GM19455 (cell line): ENCODE measurements around the gene TRAF7.
A peak's percentile ranks its signal among the peaks of the same experiment; 100 is the strongest.
"Not testable (repeated sequence)": the region's sequence is repeated elsewhere in the genome, so short reads cannot be mapped to it uniquely, and the experiment has no call there.

Source experiments
- ATAC-seq: cut with Tn5 transposase; IDR thresholded peaks from one replicate; pipeline ENCODE4 v1.9.1; 2021; ENCODE audit not compliant: unreplicated experiment

TRAF7 gene

GRCh38 chr16:2155091-2155950, at the start of gene TRAF7:
Gene TRAF7 (plus strand): TSS chr16:2155782. CDS start chr16:2163921, 8,139 bp downstream.
- ATAC-seq = peak; percentile 78

DNA sequence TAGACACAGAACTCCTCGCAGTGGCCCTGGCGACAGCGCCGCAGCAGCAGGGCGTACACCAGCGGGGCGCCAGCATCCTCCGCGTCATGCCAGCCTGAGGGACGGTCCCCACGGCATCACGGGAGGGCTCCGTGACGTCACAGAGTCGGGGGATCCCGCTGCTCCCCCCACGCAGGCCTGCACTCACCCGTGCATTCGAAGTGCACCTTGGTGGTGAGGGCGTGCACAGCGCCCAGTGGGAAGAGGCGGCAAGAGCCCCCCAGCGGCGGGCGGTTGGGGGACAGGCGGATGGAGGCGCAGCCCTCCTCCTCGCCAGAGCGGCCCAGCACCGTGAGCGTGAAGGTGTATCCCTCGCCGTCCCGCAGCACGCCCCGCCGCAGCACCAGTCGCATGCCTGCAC, 49.4 kb upstream of the TRAF7 start:
- not testable (repeated sequence) for ATAC-seq

DNA sequence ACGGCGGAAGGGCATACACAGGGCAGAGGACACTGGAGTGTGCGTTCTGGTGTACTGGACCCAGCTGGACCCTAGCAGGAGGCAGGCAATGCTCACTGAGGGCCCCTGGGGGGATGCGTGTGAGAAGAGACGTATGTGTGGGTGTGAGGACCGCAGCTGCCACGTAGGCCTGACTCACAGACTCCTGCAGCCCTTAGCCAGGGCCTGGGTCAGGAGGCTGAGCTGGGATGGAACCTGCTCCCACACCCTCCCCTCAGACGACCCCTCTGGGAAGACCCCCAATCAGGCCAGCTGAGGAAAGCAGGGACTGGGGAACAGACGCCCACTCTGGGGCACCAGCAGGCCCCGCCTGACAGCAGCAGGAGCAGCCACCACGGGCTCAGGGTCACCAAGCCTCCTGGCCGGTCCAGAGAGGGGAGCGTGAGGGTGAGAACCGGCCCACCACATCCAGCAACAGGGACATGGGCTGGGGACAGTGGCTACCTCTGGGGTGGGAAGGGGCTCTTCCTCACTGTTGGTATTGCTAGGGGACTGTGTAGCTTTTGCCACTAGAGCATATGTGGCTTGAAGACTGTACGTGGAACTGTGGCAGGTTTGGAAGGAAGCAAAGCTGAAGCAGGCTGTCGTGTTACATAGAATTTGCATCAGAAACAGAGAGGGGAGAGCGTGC, 48.3 kb upstream of the TRAF7 start:
- ATAC-seq = not testable (repeated sequence)

- not testable (repeated sequence) for ATAC-seq
Measured at GRCh38 chr16:2107791-2108125, 47.8 kb upstream of the TRAF7 start.

GRCh38 chr16:2108446-2109270, 46.9 kb upstream of the TRAF7 start:
- ATAC-seq = not testable (repeated sequence)

- not testable (repeated sequence) for ATAC-seq
Measured at GRCh38 chr16:2109271-2109580, 46.4 kb upstream of the TRAF7 start.

- ATAC-seq = not testable (repeated sequence)
Measured at GRCh38 chr16:2109872-2110271, 45.7 kb upstream of the TRAF7 start.

DNA sequence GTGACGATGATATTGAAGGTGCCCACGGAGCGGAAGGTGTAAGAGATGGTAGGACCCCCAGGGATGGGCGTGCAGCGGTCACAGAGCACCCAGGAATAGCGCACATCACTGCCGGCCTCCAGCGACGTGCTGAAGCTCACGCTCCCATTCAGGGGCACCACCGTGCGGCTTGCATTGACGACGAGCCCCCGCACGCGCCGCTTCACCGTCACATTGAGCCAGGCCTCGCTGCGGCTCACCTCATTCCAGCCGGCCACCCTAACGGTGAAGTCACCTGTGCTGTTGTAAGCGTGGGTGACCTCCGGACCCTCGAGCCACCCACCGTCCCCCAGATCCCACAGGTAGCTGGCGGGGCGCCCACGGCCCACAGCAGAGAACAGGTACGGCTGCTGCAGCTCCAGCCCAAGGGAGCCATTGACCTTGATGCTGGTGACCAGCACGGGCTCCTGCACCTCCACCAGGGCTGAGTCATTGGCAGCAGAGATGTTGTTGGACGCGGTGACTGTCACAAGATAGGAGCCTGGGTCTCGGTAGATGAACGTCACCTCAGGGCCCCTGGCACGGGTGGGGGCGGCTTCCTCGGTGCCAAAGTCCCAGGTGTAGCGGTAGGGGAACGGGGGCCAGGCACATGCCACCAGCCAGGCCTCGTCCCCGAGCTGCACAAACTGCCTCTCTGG, 45.1 kb upstream of the TRAF7 start:
- ATAC-seq = not testable (repeated sequence)

- ATAC-seq = not testable (repeated sequence)
Measured at GRCh38 chr16:2111009-2111353, 44.6 kb upstream of the TRAF7 start.

GRCh38 chr16:2111412-2112335, 43.9 kb upstream of the TRAF7 start:
- not testable (repeated sequence) for ATAC-seq

GRCh38 chr16:2112539-2113106, 43.0 kb upstream of the TRAF7 start:
- ATAC-seq = not testable (repeated sequence)

GRCh38 chr16:2114225-2114624, 41.4 kb upstream of the TRAF7 start:
- ATAC-seq = not testable (repeated sequence)

- not testable (repeated sequence) for ATAC-seq
Measured at GRCh38 chr16:2114885-2115590, 40.5 kb upstream of the TRAF7 start.

GRCh38 chr16:2115591-2115973, 40.0 kb upstream of the TRAF7 start:
- ATAC-seq = no peak

DNA sequence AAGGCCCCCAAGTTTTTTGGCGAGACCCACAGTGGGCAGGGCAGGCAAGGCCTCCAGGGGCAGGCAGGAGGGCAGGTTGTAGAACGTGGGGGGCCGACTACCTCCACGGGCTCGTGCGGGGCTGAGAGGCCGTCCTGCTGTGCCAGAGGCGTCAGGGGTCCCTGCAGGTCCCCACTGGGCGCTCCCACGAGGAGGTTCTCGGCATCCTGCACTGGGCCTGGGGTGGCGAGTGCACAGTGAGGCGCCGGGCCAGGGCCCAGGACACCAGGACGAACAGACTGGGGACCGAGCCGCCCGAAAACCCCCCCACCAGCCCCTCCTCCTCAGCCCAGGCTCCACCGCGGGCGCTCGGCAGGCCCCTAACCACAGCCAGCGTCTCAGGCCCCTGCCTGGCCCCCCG, 39.2 kb upstream of the TRAF7 start:
- not testable (repeated sequence) for ATAC-seq

- ATAC-seq = not testable (repeated sequence)
Measured at GRCh38 chr16:2117341-2117740, 38.2 kb upstream of the TRAF7 start.

DNA sequence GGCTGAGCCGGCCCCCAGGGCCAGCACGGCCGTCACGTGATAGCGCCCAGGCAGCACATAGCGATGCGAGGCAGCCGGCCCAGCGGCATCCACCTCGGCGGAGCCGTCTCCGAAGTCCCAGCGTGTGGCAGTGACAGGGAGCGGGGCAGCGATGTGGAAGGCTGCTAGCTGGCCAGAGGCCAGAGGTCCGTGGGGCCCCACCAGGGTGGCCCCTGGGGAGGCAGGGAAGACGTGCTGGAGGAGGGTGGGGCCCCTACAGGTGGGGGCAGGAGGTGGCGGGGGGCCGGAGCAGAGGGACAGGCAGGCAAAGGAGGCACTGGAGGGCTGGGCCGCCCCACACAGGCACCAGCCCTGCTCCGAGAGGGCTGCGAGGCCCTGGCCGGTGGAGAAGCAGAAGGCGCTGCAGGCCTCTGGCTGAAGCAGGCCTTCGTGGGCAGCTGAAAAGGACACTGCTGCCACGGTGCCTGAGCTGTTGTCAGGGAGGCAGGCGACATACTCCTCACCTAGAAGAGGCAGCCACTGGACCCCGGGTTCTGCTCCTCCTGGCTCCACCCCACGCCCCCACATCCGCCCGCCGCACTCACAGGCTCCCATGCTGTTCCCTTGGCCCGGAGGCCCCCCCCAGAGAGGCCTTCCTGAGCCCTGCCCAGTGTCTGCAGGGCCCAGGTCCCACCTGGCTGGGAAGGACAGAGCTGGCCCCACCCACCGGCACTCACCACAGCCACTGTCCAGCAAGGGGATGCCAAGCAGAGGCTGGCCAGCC, 37.4 kb upstream of the TRAF7 start:
- not testable (repeated sequence) for ATAC-seq

DNA sequence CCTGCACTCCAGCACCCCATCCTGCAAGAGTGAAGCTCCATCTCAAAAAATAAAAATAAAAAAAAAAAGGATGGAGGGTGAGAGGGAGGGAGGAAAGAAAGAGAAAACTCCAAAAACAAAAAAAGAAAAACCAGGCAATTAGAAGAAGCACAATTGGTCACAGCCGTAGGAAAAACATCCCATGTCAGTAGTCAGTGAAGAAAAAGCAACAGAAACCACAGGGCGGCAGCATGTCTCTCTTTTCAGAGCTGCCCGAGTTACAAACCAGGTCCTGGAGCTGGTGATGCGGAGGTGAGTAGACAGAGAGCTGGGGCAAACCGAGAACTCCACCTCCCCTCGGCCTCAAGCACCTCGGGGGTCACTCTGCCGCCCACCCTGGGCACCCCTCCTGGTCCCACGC, 34.3 kb upstream of the TRAF7 start:
- ATAC-seq = not testable (repeated sequence)
